ENCODE measurements around the gene KIAA2012.

The KIAA2012 gene

GRCh38 chr2:202043475-202043874, 29.6 kb upstream of the KIAA2012 start:
- DNase-seq (ENCODE audit: low read depth), result no peak

DNA sequence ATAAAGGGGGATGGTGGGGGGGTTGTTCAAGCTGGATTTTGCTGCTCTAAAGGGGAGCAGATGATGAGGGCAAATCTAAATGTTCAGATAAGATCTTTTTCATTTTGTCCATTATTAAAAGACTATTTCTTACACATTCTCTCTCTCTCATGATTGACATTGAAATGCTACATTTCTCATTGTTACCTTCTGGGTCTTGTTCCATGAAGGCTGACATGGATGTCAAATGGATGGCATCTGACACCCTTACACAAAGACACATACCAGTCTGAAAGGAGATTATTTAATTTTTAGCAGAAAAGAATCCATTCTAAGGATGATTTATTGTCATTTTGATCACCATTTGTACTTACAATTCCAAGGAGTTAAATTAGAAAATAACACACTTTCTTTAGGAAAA, 28.3 kb upstream of the KIAA2012 start:
- no peak for DNase-seq (ENCODE audit: low read depth)

DNA sequence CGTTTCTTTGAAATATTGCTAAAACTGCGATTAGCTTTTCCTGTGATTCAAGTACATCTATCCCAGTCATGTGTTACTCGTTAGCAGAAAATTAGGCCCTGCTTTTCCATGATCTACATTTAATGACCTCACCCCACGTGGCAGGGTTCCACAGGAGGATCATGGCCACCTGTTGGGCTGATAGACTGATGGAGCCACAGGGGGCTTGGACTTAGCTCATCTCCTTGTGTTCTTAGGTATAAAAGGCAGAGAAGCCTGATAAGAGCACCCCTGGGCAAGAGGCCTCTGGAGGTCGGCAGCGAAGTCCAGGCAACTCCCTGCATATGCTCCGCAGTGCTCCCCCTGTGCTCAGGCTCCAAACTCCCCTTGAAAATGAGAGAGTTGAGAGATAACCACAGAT, 26.5 kb upstream of the KIAA2012 start:
- DNase-seq (ENCODE audit: low read depth), result no peak

- DNase-seq (ENCODE audit: low read depth), result no peak
Observed at GRCh38 chr2:202049092-202049728, 23.8 kb upstream of the KIAA2012 start.

DNA sequence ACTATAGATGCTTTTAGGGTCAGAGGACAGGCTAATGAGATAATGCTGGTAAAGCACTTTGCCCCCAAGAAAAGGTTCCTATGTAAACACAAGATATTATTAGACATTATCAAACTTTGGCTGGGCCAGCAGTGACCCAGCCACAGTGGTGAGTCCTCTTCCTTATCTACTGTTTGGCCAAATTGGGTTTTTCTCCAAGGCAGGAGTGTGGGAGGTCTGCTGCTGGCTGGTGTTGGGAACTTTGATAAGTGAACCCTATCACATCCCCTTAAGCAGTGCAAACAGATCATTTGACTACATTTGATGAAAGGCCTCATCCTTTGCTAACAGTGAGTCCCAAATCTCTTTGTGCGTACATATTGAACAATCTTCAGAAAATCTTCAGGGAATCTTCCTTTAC, 23.2 kb upstream of the KIAA2012 start:
- no peak for DNase-seq (ENCODE audit: low read depth)

GRCh38 chr2:202050652-202051051, 22.4 kb upstream of the KIAA2012 start:
- no peak for DNase-seq (ENCODE audit: low read depth)

GRCh38 chr2:202051499-202052161, 21.4 kb upstream of the KIAA2012 start:
- no peak for DNase-seq (ENCODE audit: low read depth)

DNA sequence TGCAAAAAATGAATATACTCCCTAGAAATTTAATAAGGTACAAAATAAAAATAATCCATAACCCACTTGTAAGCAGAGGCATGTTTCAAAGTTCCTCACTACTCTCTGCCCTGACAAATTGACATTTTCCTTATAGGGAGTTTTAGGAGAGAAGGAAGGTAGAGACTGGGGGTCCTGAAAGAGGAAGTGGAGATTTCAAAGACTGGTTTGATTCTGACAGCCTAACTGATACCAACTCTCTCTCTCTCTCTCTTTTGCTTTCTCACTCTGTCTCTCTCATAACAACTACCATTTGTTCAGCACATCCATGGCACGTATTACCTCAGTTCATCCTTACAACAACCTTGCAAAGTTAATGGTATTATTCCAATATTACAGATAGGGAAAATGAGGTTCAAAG, 20.8 kb upstream of the KIAA2012 start:
- no peak for DNase-seq (ENCODE audit: low read depth)

DNA sequence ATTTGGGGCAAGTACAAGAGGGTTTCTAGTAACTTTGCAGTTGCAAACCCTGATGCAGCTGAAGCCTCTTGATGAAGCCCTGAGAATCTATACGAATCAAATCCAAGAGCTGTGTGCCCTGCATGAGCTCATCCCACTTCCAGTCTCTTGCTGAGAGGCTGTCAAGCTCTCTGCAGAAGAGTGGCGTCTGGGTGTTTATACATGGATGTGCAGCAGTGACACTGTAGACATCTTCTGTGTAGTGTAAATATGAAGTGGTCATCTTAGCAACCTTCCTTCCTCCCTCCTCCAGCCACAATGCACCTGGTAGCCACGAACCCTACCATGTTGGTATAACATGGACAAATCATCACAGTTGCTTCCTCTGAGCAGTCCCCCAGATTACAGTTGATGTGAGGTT, 18.4 kb upstream of the KIAA2012 start:
- no peak for DNase-seq (ENCODE audit: low read depth)

DNA sequence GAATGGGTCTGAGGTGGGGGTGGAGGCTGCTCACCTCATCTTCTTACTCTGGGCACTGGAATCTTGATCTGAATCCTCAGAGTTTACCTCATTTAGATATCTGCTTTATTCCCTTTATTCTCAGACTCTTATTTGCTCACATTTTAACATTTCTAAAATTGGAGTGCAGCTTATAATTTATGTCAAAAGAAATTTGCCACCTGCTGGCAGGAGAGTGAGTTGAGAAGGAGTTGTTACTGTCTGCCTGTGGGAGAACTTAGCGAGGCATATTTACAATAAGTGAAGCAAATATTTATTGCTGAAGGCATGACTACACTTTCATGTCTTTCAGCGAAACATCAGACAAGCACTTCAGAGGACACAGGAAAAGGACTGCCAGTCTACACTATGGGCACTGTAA, 16.4 kb upstream of the KIAA2012 start:
- no peak for DNase-seq (ENCODE audit: low read depth)

- no peak for DNase-seq (ENCODE audit: low read depth)
Observed at GRCh38 chr2:202060218-202060617, 12.8 kb upstream of the KIAA2012 start.

DNA sequence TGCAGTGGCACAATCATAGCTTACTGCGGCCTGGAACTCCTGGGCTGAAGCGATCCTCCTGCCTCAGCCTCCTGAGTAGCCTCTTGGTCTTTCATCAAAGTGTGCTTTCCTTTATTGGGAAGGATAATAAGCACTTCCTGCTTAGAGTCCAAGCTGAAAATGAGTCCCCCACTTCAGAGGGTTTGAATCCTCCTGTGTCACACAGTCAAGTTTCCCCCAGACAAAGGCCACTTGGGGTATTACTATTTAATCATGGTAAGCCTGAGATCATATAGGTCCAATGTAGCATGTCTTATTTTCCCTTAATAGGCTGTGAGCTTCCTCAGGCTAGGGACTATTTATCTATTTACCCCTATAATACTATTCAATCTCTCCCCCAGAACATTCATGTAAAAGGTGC, 11.4 kb upstream of the KIAA2012 start:
- no peak for DNase-seq (ENCODE audit: low read depth)

DNA sequence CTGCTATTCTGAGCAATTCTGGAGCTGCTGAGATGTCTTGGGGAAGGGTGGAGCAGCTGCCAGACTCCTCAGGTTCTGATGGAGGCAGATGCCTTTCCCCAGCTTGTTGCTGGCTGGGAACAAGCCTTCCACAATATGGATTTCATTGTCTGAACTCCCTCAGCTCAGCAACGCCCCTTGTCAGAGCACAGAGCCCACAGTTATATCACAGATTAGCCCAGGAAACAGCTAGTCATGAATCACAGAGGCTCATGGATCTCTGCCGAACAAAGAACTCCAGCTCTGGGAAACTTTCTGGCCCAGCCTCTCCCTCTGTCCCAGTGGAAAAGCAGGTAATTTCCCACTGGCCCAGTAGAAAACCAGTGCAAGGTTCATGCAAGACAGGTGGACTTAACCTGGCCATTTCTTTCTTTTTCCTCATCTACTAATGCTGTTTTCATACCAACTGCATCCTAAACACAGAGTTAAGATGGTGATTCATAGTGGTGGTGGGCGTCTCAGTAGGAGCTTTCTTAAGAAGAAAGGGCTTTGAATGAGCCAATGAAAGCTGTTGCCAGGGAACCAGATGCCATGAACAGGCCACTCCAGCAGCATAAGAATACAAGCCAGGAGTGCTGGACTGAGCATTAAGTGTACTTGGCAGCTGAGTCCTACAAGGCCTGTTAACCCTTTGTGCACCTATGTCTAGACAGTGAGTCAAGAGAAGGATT, 8.7 kb upstream of the KIAA2012 start:
- no peak for DNase-seq (ENCODE audit: low read depth)

- DNase-seq (ENCODE audit: low read depth), result no peak
Observed at GRCh38 chr2:202064881-202065230, 8.2 kb upstream of the KIAA2012 start.

DNA sequence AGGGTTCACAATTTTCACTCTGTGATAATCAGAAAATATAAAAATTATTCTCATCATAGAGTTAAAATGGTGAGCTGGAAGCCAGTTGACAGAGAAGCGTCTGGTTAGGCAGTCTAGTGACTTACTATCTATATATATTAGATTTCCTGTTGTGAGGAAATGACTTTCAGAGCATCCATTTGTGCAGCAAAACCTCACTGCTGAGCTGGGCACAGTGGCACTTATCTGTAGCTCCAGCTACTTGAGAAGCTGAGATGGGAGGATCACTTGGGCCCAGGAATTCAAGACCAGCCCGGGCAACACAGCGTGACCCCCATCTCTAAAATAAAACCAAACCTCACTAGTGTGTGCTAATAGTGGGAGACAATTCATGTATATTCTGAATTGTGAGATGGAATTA, 7.2 kb upstream of the KIAA2012 start:
- no peak for DNase-seq (ENCODE audit: low read depth)

GRCh38 chr2:202066875-202067274, 6.2 kb upstream of the KIAA2012 start:
- no peak for DNase-seq (ENCODE audit: low read depth)

GRCh38 chr2:202067589-202067988, 5.5 kb upstream of the KIAA2012 start:
- no peak for DNase-seq (ENCODE audit: low read depth)

GRCh38 chr2:202069170-202070067, 3.6 kb upstream of the KIAA2012 start:
- DNase-seq (ENCODE audit: low read depth), result no peak

DNA sequence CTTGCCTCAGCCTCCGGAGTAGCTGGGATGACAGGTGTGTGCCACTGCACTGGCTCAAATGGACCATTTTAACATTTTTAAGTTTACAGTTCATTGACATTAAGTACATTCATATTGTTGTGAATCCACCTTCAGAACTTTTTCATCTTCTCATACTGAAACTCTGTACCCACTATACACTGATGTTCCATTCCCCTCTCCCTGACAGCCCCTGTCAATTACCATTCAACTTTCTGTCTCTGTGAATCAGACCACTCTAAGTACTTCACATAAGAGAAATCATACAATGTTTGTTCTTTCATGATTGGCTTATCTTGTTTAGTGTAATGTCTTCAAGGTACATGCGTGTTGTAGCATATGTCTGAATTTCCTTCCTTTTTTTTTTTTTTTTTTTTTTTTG, 1.9 kb upstream of the KIAA2012 start:
- DNase-seq (ENCODE audit: low read depth), result no peak

DNA sequence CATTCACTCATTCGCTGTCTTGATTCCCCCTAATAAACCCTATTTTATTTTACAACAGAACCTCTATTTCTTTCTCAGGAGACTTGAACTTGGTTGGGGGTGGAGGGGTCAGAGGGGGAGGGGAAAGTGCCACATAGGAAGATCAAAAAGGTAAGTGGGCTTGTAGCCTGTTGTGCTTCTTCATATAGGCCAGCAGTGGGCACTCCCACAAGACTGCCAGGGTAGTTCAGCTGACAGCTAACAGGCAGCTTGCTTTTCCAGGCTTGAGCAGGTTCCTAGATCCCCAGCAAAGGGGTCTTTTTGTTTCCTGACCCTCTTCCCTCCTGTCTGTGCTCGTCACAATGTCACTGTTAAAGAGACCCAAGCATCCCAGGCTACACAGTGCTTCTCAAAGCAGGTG, 829 bp upstream of the KIAA2012 start:
- DNase-seq (ENCODE audit: low read depth), result no peak

- no peak for DNase-seq (ENCODE audit: low read depth)
Observed at GRCh38 chr2:202074324-202074723, 1.3 kb downstream of the KIAA2012 start.

DNA sequence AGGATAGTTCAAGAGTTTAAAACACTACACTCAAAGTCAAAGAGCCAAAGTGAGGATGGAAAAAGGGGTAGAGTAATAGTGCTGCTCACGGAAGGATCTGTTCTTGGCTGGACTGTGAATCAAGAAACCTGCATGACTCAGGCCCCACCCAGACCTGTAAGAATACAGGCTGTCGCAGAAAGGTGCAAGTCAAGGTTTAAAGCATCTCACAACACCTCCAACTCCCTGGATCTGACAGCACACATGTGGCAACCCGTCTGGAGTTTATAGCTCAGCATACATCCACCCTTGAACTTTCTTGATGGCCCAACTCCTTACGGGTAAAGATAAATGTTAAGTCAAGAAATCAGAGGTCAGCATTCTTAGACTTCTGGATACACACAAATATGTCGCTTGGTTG, 6.3 kb downstream of the KIAA2012 start:
- DNase-seq (ENCODE audit: low read depth), result no peak

DNA sequence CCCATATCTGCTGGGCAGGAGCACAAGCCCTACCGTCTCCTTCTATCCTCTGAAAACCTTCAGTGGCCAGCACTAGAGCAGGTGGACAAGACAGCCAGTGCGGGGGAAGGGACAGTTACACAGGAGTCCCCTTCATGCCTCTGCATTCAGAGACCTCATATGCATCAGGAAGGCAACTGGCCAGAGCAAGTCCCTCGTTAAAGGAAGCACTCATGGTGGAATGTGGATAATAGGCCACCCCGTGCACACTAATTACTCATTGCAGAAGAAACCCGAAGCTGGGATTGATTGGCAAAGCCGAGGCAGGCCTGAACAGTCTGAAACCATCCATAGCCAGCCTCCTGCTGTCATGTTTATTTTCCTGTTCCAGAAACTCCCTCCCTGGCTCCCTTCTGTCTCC, 11.2 kb downstream of the KIAA2012 start:
- DNase-seq (ENCODE audit: low read depth), result no peak
